Prostate gland (tissue), 2 donors: ENCODE measurements around the gene SPX.

Source experiments
- POLR2AphosphoS5 ChIP-seq: sonication (generic); formaldehyde crosslinking; IDR thresholded peaks from one replicate; pipeline ENCODE4 v1.6.1; 2017; ENCODE audit warnings: antibody characterized with exemption
- TF ChIP-seq, protein P1 (sequence below), 4 experiments: fragments of 200-600 bp in 2 of 4; fragments of 450-650 bp in 2 of 4; sonication (generic) in 2 of 4; IDR thresholded peaks; 1 replicate in 3 of 4; 2 replicates in 1 of 4; pipeline ENCODE4 v1.5.1; 2016 to 2019; ENCODE audit warnings: antibody characterized with exemption in 4 of 4, mild to moderate bottlenecking in 2 of 4, moderate library complexity in 2 of 4

DNA sequence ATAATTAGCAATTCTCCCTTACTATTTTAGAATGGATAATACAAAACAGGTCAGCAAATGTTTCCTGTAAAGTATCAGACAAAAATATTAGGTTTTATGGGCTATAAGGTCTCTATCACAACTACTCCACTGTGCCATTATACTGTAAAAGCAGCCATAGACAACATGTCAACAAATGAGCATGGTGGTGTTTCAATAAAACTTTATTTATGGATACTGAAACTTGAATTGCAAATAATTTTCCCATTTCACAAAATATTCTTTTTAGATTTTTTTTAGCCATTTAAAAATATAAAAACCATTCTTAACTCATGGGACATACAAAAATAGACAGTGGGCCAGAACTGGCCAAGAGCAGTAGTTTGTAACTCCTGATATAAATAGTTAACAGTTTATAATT, 40.1 kb upstream of the SPX start:
- TF ChIP-seq, protein P1, sequence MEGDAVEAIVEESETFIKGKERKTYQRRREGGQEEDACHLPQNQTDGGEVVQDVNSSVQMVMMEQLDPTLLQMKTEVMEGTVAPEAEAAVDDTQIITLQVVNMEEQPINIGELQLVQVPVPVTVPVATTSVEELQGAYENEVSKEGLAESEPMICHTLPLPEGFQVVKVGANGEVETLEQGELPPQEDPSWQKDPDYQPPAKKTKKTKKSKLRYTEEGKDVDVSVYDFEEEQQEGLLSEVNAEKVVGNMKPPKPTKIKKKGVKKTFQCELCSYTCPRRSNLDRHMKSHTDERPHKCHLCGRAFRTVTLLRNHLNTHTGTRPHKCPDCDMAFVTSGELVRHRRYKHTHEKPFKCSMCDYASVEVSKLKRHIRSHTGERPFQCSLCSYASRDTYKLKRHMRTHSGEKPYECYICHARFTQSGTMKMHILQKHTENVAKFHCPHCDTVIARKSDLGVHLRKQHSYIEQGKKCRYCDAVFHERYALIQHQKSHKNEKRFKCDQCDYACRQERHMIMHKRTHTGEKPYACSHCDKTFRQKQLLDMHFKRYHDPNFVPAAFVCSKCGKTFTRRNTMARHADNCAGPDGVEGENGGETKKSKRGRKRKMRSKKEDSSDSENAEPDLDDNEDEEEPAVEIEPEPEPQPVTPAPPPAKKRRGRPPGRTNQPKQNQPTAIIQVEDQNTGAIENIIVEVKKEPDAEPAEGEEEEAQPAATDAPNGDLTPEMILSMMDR (IDR thresholded peaks at IDR 0.05), result no peak
- no peak for TF ChIP-seq POLR2AphosphoS5
